Stimulated activated naive CD4-positive, alpha-beta T cell treated with Interleukin-2 at 50 U/mL for 16 hours (primary cell): ENCODE measurements around the gene FRMD4A.
"Not testable (repeated sequence)": the region's sequence is repeated elsewhere in the genome, so short reads cannot be mapped to it uniquely, and the experiment has no call there.

ENCODE experiments used
- DNase-seq: peaks from one replicate; lab custom pipeline; 2025; lab: John Stamatoyannopoulos, UW

The FRMD4A gene

GRCh38 chr10:14241196-14241595 lies 89.5 kb downstream of the FRMD4A start:
- no peak for DNase-seq

- no peak for DNase-seq
Measured at GRCh38 chr10:14240253-14241189, 90.2 kb downstream of the FRMD4A start.

GRCh38 chr10:14238659-14239058 lies 92.1 kb downstream of the FRMD4A start:
- not testable (repeated sequence) for DNase-seq

DNA sequence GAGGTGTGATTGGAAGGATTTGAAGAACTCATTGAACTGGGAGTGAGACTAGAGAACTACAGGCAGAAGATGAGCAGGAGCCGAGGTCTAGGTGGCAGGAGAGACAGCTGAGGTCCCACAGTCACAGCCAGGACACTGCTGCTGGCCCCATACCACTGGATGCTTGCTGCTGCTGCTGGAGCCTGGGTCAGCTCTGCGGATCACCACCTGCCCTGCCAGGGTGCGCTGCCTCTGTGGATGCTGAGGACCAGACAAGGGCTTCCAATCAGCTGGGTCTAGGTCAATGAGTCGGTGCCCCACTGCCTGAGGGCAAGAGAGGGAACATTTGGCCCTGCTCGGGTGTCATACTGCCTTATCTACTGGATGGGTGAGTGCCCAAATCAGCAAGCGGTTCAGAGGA lies 94.4 kb downstream of the FRMD4A start:
- DNase-seq: no peak

DNA sequence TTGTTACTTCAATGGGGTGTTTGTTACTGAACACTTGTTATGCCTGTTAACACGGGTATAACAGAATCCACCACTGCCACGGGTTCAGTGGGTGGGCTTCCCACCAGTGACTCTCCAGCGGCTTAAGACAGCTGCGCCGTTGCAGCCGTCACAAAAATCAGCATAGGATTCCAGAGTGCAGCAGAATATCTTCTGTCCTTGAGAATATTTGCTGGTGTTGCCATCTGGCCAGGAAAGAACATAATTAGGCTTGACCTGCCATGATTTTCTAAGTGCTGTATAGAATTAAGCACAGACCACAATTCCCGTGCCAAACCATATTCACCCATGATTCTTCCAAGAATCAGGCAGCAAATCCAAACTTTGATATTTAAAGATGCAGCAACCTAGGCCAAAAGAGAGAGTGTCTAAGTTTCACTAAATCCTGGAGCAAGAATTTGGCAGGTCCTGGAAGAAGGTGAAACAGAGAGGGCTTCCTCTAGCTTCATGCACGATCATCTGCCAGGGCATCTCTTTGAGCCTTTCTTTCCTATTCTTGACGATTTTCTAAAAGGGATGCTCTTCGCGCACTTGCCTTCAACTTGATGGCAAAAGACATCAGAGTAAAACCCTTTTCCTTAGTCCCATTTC lies 95.0 kb downstream of the FRMD4A start:
- DNase-seq: no peak

DNA sequence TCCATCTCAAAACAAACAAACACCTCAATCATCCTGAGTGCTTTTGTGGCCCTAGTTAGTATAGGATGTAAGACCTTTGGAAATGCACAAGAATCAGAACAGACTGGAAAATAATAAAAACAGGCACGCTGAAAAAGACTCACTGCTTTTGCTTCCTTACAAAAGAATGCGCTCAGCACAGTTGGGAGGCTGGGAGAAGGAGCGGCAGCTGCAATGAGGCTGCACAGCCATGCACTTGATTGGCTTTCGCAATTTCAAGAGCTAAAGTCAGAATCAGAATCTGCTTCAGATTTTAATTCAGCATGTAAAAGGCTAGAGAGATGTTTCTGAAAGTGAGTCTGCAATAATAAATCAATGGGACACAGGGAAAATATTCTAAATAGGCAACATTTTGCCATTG lies 97.2 kb downstream of the FRMD4A start:
- no peak for DNase-seq

GRCh38 chr10:14228798-14229197 lies 101.9 kb downstream of the FRMD4A start:
- not testable (repeated sequence) for DNase-seq

- DNase-seq: no peak
Measured at GRCh38 chr10:14225379-14225778, 105.3 kb downstream of the FRMD4A start.

- DNase-seq: no peak
Measured at GRCh38 chr10:14220026-14220425, 110.7 kb downstream of the FRMD4A start.

DNA sequence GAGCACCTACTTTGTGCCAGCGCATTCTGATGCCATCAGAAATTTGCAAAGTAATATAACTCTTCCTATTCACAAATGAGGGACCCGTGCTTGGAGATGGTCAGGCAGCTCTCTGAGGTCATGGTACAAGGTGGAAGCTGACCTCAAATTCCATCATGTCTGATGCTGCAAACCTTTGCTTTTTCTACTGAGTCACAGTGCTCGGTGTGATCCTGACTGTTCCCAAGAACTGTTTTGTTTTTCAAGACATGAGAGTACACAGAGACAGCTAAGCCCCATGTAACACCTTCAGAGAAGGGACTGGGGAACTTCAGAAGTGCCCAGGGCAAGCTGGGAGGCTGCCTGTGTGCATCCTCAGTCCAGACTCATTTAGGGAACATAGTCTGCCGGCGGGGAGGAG lies 111.3 kb downstream of the FRMD4A start:
- no peak for DNase-seq

DNA sequence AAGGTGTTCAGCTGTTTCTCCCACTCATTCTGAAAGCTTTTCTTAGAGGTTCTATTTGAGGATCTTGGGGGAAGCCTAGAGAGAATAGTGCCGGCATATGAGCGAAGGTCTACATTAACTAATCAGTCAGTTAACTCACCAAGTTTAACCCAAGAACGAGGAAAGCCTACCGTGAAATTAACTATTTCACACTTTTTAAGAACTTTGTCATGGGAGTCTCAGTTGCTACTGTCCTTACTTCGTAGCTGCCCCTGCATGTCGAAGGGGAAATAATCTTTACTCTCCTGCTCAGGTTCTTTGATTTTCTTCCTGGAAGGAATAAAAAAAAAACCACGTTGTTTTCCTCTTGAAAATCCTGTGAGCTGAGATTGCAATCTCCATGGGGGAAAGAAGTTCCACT lies 115.1 kb downstream of the FRMD4A start:
- DNase-seq: no peak

GRCh38 chr10:14213703-14214102 lies 117.0 kb downstream of the FRMD4A start:
- DNase-seq: not testable (repeated sequence)

DNA sequence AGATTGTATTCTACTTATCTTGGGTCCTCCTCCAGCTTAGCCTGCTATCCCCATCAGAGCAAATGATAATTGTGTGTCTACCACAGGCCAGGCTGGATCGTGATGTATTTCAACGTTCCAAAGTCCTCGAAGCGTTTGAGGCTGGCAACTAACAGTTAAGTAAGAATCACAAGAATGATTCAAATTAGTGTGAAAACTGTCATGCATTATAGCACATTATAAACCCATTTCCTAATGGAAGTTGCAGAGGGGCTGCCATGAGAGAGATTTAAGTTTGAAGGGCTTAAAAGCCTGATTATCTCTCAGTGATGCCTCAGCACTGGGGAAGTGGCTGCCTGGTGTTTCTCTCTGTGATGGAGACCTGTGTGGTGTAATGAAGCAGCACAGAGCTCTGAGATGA lies 119.1 kb downstream of the FRMD4A start:
- no peak for DNase-seq

DNA sequence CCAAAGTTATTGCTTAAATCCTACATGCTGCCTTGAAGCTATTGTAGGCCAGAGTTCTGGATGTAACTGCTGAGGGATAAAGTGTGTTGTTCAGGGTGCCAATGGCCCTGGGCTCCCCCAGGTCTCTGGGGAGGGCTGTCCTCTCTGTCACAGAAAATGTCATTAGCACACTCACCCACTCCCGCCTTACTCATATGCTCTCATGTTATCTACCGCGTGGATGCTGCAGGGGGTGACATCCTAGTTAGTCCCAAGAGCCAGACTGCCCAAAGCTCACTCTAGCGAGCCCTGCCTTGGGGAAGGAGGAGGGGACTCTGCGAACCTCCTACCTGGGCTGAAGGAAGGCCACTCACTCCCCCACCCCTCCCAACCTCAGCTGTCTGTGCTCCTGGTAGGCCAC lies 122.5 kb downstream of the FRMD4A start:
- no peak for DNase-seq

- DNase-seq: no peak
Measured at GRCh38 chr10:14205233-14205632, 125.5 kb downstream of the FRMD4A start.

- DNase-seq: no peak
Measured at GRCh38 chr10:14200698-14201544, 129.8 kb downstream of the FRMD4A start.

DNA sequence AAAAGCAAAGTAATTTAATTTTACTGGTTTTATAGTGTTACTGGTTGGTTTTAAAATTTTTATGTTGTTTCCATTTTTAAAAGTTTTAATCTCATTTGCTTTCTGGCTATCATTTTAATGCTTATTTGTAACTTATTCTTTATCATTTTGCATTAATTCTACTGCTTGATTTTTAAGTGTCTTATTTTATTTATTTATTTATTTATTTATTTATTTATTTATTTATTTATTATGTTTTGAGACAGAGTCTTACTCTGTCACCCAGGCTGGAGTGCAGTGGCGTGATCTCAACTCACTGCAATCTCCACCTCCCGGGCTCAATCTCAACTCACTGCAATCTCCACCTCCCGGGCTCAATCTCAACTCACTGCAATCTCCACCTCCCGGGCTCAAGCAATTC lies 131.6 kb downstream of the FRMD4A start:
- not testable (repeated sequence) for DNase-seq

- no peak for DNase-seq
Measured at GRCh38 chr10:14198078-14198477, 132.6 kb downstream of the FRMD4A start.

GRCh38 chr10:14196113-14196512 lies 134.6 kb downstream of the FRMD4A start:
- DNase-seq: no peak

DNA sequence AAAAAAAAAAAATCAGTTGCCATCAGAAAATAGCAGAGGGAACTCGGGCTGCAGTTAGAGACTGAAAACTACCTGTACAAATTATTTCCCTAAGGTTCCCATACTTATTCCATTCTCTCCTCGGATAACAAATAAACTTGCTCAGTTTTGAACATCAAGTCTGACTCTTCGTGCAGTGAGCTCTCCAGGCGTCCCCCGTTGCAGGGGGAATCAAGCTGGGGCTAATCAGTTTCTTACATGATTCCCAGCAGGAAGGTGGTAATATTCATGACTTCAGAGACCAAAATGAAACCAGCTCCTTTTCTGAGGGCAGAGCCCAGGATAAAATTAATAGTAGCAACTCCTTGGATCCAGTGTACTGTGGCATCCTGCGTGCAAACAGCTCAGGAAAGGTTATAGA lies 135.3 kb downstream of the FRMD4A start:
- no peak for DNase-seq

- DNase-seq: no peak
Measured at GRCh38 chr10:14192746-14193145, 138.0 kb downstream of the FRMD4A start.

GRCh38 chr10:14191871-14192270 lies 138.9 kb downstream of the FRMD4A start:
- DNase-seq: no peak
